HEK293T (cell line): ENCODE measurements around the gene KCNT1.

Source experiments
- CTCF ChIA-PET: fragments of 350-600 bp; formaldehyde crosslinking; extraction: SDS; loops from one replicate; lab custom pipeline; 2021; ENCODE audit warnings: antibody characterized with exemption, inconsistent platforms; lab: Yijun Ruan, JAX
- POLR2A ChIA-PET: fragments of 350-600 bp; formaldehyde crosslinking; extraction: SDS; loops from one replicate; lab custom pipeline; 2020; ENCODE audit warnings: antibody characterized with exemption, inconsistent platforms; lab: Yijun Ruan, JAX
- DNase-seq: peaks from one replicate; pipeline ENCODE4 v3.0.0; 2012; ENCODE audit warnings: mixed read lengths; ENCODE audit errors: extremely low spot score
- ARNT ChIP-seq: fragments of 450-650 bp; IDR thresholded peaks from 2 replicates; pipeline ENCODE4 v1.6.1; 2017; ENCODE audit warnings: mild to moderate bottlenecking
- BHLHE40 ChIP-seq: fragments of 450-650 bp; IDR thresholded peaks from 2 replicates; pipeline ENCODE4 v1.6.1; 2016; ENCODE audit warnings: mild to moderate bottlenecking, moderate library complexity, borderline replicate concordance
- CTBP1 ChIP-seq: fragments of 450-650 bp; IDR thresholded peaks from 2 replicates; pipeline ENCODE4 v1.6.1; 2016; ENCODE audit warnings: borderline replicate concordance
- ELF4 ChIP-seq: fragments of 450-650 bp; IDR thresholded peaks from 2 replicates; pipeline ENCODE4 v1.6.1; 2017; ENCODE audit warnings: antibody characterized with exemption
- FOXA1 ChIP-seq: fragments of 450-650 bp; IDR thresholded peaks from 2 replicates; pipeline ENCODE4 v1.6.1; 2016; ENCODE audit warnings: mild to moderate bottlenecking
- FOXK2 ChIP-seq: fragments of 450-650 bp; IDR thresholded peaks from 2 replicates; pipeline ENCODE4 v1.6.1; 2016; ENCODE audit warnings: mild to moderate bottlenecking
- FOXM1 ChIP-seq: fragments of 450-650 bp; IDR thresholded peaks from 2 replicates; pipeline ENCODE4 v1.6.1; 2017; ENCODE audit warnings: mild to moderate bottlenecking, borderline replicate concordance
- HDGF ChIP-seq: fragments of 450-650 bp; IDR thresholded peaks from 2 replicates; pipeline ENCODE4 v1.6.1; 2017; ENCODE audit warnings: antibody characterized with exemption, borderline replicate concordance
- L3MBTL2 ChIP-seq: fragments of 450-650 bp; conservative IDR thresholded peaks from 2 replicates; pipeline ENCODE4 v1.6.1; 2016; ENCODE audit warnings: mild to moderate bottlenecking
- LEF1 ChIP-seq: fragments of 450-650 bp; IDR thresholded peaks from 2 replicates; pipeline ENCODE4 v1.6.1; 2017; ENCODE audit warnings: mild to moderate bottlenecking, borderline replicate concordance
- NFRKB ChIP-seq: fragments of 450-650 bp; IDR thresholded peaks from 2 replicates; pipeline ENCODE4 v1.6.1; 2016; ENCODE audit warnings: mild to moderate bottlenecking, moderate library complexity
- SP1 ChIP-seq: fragments of 450-650 bp; IDR thresholded peaks from 2 replicates; pipeline ENCODE4 v1.6.1; 2017
- SUZ12 ChIP-seq: fragments of 450-650 bp; IDR thresholded peaks from 2 replicates; pipeline ENCODE4 v1.6.1; 2016; ENCODE audit warnings: mild to moderate bottlenecking
- TARDBP ChIP-seq: fragments of 450-650 bp; IDR thresholded peaks from 2 replicates; pipeline ENCODE4 v1.6.1; 2016
- ZNF384 ChIP-seq: fragments of 450-650 bp; IDR thresholded peaks from 2 replicates; pipeline ENCODE4 v1.6.1; 2016
- TF ChIP-seq, protein P1 (sequence below): fragments of 450-650 bp; IDR thresholded peaks from 2 replicates; pipeline ENCODE4 v1.6.1; 2016

The KCNT1 gene

DNA sequence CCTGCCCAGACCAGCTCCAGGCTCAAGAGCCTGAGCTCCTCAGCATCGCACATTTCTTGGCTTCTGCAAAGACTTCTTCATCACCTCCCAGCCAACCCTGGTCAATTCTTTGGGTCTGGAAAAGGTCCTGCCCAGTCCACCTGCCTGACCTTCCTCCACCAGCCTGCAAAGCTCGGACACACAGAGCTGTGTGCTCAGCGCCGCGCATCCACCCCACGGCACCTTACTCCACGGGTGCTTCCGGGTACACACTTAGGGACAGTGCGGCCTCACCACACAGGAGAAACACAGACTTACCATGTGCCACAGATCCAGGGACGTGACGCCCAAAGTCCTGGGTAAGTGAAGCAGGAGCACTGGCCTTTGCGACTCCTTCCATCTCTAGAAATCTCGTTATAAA is 97.3 kb downstream of the KCNT1 start:
- POLR2A ChIA-PET: no interaction called here
- TF ChIP-seq HDGF: no peak
- no peak for TF ChIP-seq ARNT
- TF ChIP-seq NFRKB: no peak
- no peak for TF ChIP-seq LEF1
- TF ChIP-seq, protein P1, sequence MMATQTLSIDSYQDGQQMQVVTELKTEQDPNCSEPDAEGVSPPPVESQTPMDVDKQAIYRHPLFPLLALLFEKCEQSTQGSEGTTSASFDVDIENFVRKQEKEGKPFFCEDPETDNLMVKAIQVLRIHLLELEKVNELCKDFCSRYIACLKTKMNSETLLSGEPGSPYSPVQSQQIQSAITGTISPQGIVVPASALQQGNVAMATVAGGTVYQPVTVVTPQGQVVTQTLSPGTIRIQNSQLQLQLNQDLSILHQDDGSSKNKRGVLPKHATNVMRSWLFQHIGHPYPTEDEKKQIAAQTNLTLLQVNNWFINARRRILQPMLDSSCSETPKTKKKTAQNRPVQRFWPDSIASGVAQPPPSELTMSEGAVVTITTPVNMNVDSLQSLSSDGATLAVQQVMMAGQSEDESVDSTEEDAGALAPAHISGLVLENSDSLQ: no peak
- no peak for TF ChIP-seq CTBP1
- TF ChIP-seq L3MBTL2: no peak
- TF ChIP-seq BHLHE40: no peak
- no peak for TF ChIP-seq SUZ12
- TF ChIP-seq FOXM1: no peak
- no peak for TF ChIP-seq FOXA1
- no peak for TF ChIP-seq FOXK2
- no peak for TF ChIP-seq SP1
- no peak for TF ChIP-seq TARDBP
- no peak for TF ChIP-seq ZNF384
- no peak for TF ChIP-seq ELF4
- CTCF ChIA-PET: interaction anchor here (1.0 kb wide), 1 partner anchor 194 kb away, joined by 3 read pairs; no protein-coding TSS in a partner anchor
- no peak for DNase-seq

DNA sequence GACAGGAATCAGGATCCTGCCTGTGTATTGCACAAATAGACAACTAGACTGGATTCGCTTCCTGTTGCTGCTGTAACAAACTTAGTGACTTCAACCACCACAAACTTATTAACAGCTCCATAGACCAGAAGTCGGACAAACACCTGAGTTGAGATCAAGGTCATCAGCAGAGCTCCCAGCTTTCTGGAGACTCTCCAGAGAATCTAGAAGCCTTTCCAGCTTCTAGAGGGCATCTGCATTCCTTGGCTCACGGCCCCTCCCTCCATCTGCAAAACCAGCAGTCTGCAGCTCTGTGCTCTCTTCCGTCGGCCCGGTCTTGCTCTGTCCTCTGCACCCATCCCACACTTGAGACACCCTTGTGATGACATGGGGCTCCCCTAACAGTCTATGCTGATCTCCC is 99.1 kb downstream of the KCNT1 start:
- ChIA-PET POLR2A (no interaction called here), CTCF (no interaction called here)
- TF ChIP-seq L3MBTL2 (no peak), LEF1 (no peak), BHLHE40 (no peak), FOXM1 (no peak), ARNT (no peak), SUZ12 (no peak), CTBP1 (no peak), NFRKB (no peak), TARDBP (no peak)
- TF ChIP-seq, protein P1: no peak
- no peak for DNase-seq

DNA sequence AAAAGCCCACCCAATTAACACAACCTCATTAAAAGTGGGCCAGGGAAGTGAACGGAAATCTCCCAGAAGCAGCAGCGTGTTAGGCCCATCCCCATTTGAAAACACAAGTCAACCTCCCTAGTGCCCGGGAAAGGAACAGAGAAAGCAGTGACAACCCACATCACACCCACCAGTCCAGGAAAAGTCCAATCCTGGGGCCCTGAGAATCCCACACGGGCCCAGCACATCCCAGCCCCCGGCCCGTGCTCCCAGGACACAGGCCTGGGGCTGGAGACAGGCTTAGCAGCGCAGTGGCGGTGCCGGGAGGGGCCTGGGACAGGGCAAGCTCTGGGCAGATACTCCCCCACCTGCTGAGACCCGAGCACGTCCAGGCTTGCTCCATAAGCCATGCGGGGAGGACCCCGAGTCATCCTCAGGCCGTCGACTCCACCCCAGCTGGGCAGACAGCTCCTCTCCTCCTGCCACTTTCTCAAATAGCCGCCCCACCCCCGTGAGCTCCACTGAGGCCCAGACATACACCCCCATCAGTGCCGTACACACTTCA is 101.0 kb downstream of the KCNT1 start:
- no peak for DNase-seq
- TF ChIP-seq FOXA1 (no peak), TARDBP (no peak), SP1 (no peak), SUZ12 (no peak), ARNT (no peak), BHLHE40 (no peak), NFRKB (no peak), CTBP1 (no peak), L3MBTL2 (no peak), ELF4 (no peak), LEF1 (no peak), ZNF384 (no peak), FOXK2 (no peak)
- POLR2A ChIA-PET: no interaction called here
- CTCF ChIA-PET: no interaction called here

DNA sequence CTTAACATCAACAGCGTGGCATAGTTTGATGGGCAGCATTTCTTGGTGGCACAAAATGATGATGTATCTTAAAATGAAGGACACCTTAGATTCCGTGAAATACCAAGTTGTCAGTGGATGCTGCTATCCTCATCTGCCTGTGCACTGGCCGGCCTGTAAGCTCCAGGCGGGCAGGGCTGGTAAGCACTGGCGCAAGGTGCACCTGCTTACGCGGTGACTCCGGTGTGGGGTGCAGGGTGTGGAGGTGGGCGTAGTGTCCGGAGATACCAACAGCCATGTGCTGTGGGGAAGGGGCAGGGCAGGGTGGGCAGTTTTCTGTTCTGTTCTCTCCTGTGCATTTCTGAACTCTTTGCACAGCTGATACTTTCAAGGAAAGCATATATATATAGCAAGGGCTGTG is 101.5 kb downstream of the KCNT1 start:
- ChIA-PET POLR2A (no interaction called here), CTCF (no interaction called here)
- no peak for DNase-seq
- TF ChIP-seq NFRKB: no peak
- no peak for TF ChIP-seq FOXA1
- no peak for TF ChIP-seq FOXM1
- no peak for TF ChIP-seq LEF1
- TF ChIP-seq FOXK2: no peak
- TF ChIP-seq, protein P1: no peak
- no peak for TF ChIP-seq SUZ12
- no peak for TF ChIP-seq ZNF384
- no peak for TF ChIP-seq CTBP1
- no peak for TF ChIP-seq ELF4
- TF ChIP-seq SP1: no peak
- TF ChIP-seq TARDBP: no peak
- no peak for TF ChIP-seq L3MBTL2
- TF ChIP-seq HDGF: no peak
- TF ChIP-seq ARNT: no peak
- no peak for TF ChIP-seq BHLHE40

DNA sequence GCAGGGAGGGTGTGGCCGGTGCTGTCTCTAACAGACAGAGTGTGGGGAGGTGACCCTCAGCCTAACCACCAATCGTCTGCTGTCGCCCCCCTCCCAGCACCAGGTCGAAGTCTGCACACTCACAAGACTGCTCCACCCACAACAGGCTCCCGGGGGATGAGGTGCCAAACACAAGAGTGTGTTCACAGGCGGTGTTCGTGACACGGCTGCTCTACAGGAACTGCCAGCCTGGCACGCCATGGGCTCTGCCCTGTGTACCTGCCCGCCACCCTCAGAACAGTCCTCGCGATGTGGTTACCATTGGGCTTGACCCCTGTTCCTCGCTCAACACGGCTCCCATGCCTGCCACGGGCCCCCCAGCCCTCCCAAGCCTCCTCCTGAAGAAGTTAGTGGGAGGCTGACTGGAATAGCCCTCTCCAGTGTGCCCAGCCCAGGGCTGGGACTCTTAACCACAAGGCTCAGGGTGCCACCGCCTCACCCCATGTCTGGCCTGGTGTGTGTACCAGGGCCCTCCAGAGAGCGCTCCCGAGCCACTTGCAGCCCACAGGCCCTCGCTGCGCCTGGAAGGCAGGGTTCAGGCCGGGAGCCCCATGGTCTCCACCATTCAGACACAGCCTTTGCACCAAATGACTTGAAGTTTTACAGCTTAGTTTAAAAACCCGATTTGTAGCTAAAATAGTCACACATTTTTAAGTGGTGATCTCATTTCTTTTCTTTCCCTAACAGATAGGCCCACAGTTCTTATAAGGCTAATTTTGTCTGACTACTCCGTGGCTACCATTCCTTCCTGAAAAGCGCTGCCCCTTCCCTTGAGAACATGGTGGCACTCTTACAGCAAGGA is 102.8 kb downstream of the KCNT1 start:
- POLR2A ChIA-PET: no interaction called here
- TF ChIP-seq SUZ12: no peak
- no peak for TF ChIP-seq LEF1
- CTCF ChIA-PET: no interaction called here
- no peak for DNase-seq

DNA sequence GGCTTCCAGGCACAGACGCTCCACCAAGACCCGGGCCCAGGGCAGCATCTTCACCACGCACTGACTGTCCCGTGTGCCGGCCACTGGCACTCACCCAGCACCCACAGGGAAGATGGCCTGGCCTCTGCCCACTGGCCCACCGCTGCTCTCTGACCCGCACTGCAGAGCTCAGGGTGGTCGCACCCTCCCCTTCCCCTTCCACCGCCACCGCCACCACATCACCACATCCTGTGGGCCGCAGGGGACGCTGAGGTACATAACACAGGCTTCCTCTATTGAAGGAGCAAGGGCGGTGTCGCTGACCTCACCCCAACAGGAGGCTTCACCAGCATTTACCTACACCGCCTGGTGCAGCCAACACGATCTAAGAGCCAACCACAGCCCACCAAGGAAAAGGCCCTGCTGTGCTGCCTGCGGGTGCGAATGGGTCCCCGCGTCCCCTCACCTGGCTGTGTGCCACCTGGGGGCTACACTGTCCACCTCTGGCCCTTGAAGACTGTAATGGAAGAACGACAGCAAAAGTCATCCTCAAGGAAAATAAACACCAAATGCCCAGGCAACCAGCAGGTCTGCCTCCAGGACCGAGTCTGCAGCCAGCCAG is 103.5 kb downstream of the KCNT1 start:
- ChIA-PET POLR2A (no interaction called here), CTCF (no interaction called here)
- TF ChIP-seq FOXA1 (no peak), TARDBP (no peak), BHLHE40 (no peak), ELF4 (no peak), CTBP1 (no peak), SUZ12 (no peak), LEF1 (no peak), HDGF (no peak), SP1 (no peak), FOXM1 (no peak)
- TF ChIP-seq, protein P1: no peak
- no peak for DNase-seq
